ENCODE data around the gene LACTB. TPM values are rescaled to one million over a fixed set of nuclear protein-coding genes. Genes with fewer than 3 reads are reported as not detected.

Gene LACTB
- polyA plus RNA-seq, 1 donor from 2014 or later = 24.3 TPM

- H3K27ac ChIP-seq (ENCODE audit: low read length) = peak overlapping the region; percentile 20
- peak overlapping the region; percentile 33 for H2AFZ ChIP-seq (ENCODE audit: low read depth, low read length)
- H3K4me2 ChIP-seq (ENCODE audit: low read length) = peak overlapping the region; percentile 78
- H3K9me2 ChIP-seq (ENCODE audit: insufficient read depth, low read length) = no peaks in the 10 kb centered on the region
- no peaks in the 10 kb centered on the region for H3K79me2 ChIP-seq (replicated peaks; ENCODE audit: insufficient read depth, low read length)
- H4K20me1 ChIP-seq (ENCODE audit: insufficient read depth) = no peaks in the 10 kb centered on the region
- peak overlapping the region; percentile 98 for H3K4me3 ChIP-seq (ENCODE audit: low read length)
- H3F3A ChIP-seq (ENCODE audit: insufficient read depth, low read length, poor library complexity, severe bottlenecking) = no peaks in the 10 kb centered on the region
- no peaks in the 10 kb centered on the region for H3K9me3 ChIP-seq (ENCODE audit: low read length)
- H3K9ac ChIP-seq (ENCODE audit: low read length) = peak overlapping the region; percentile 76
- H3K27me3 ChIP-seq (ENCODE audit: insufficient read depth, low read depth, low read length) = no peaks in the 10 kb centered on the region
- TF ChIP-seq TAF1 (IDR thresholded peaks at IDR 0.05; ENCODE audit: low read depth) (no peak), EZH2 (IDR thresholded peaks at IDR 0.05; ENCODE audit: borderline replicate concordance, insufficient read depth, low read length, poor library complexity, severe bottlenecking) (no peak), MXI1 (conservative IDR thresholded peaks at IDR 0.05; ENCODE audit: poor library complexity, severe bottlenecking) (peak; percentile 78), EP300 (conservative IDR thresholded peaks at IDR 0.05; ENCODE audit: poor library complexity, severe bottlenecking) (no peak), RAD21 (conservative IDR thresholded peaks at IDR 0.05) (peak; percentile 38), CTCF (IDR thresholded peaks at IDR 0.05; ENCODE audit: poor library complexity, severe bottlenecking) (peak; percentile 18), REST (IDR thresholded peaks at IDR 0.05; ENCODE audit: borderline replicate concordance) (no peak), POLR2AphosphoS5 (IDR thresholded peaks at IDR 0.05) (no peak), SMC3 (conservative IDR thresholded peaks at IDR 0.05; ENCODE audit: poor library complexity) (no peak)
- H3K36me3 ChIP-seq (ENCODE audit: insufficient read depth, low read length) = no peaks in the 10 kb centered on the region
Observed at GRCh38 chr15:63122002-63122875, 578 bp downstream of the LACTB start.

- no peak overlapping the region for H3K4me2 ChIP-seq (ENCODE audit: low read length)
- no peak overlapping the region for H2AFZ ChIP-seq (ENCODE audit: low read depth, low read length)
- H3K4me3 ChIP-seq (ENCODE audit: low read length) = no peak overlapping the region
Observed at GRCh38 chr15:63124506-63124905, 2.8 kb downstream of the LACTB start.

More at GRCh38 chr15:63124506-63124905, 2.8 kb downstream of the LACTB start:
- H3K27me3 ChIP-seq (ENCODE audit: insufficient read depth, low read depth, low read length) = no peaks in the 10 kb centered on the region
- H3K36me3 ChIP-seq (ENCODE audit: insufficient read depth, low read length) = no peaks in the 10 kb centered on the region
- TF ChIP-seq MXI1 (conservative IDR thresholded peaks at IDR 0.05; ENCODE audit: poor library complexity, severe bottlenecking) (no peak), REST (IDR thresholded peaks at IDR 0.05; ENCODE audit: borderline replicate concordance) (no peak), EP300 (conservative IDR thresholded peaks at IDR 0.05; ENCODE audit: poor library complexity, severe bottlenecking) (no peak), RAD21 (conservative IDR thresholded peaks at IDR 0.05) (no peak), CTCF (IDR thresholded peaks at IDR 0.05; ENCODE audit: poor library complexity, severe bottlenecking) (no peak), EZH2 (IDR thresholded peaks at IDR 0.05; ENCODE audit: borderline replicate concordance, insufficient read depth, low read length, poor library complexity, severe bottlenecking) (no peak), SMC3 (conservative IDR thresholded peaks at IDR 0.05; ENCODE audit: poor library complexity) (no peak), TAF1 (IDR thresholded peaks at IDR 0.05; ENCODE audit: low read depth) (no peak), POLR2AphosphoS5 (IDR thresholded peaks at IDR 0.05) (no peak)
- H3K9ac ChIP-seq (ENCODE audit: low read length) = no peak overlapping the region
- H3F3A ChIP-seq (ENCODE audit: insufficient read depth, low read length, poor library complexity, severe bottlenecking) = no peaks in the 10 kb centered on the region
- H3K27ac ChIP-seq (ENCODE audit: low read length) = no peak overlapping the region
- H3K79me2 ChIP-seq (replicated peaks; ENCODE audit: insufficient read depth, low read length) = no peaks in the 10 kb centered on the region
- H4K20me1 ChIP-seq (ENCODE audit: insufficient read depth) = no peaks in the 10 kb centered on the region
- no peaks in the 10 kb centered on the region for H3K9me2 ChIP-seq (ENCODE audit: insufficient read depth, low read length)
- H3K9me3 ChIP-seq (ENCODE audit: low read length) = no peaks in the 10 kb centered on the region
